GM10847 (cell line): ENCODE data around the gene C12orf43.

Source experiments
- POLR2A ChIP-seq: IDR thresholded peaks from 2 replicates; pipeline ENCODE4 v1.6.1; 2011; ENCODE audit not compliant: insufficient read length; ENCODE audit errors: extremely low read depth

Gene C12orf43

DNA sequence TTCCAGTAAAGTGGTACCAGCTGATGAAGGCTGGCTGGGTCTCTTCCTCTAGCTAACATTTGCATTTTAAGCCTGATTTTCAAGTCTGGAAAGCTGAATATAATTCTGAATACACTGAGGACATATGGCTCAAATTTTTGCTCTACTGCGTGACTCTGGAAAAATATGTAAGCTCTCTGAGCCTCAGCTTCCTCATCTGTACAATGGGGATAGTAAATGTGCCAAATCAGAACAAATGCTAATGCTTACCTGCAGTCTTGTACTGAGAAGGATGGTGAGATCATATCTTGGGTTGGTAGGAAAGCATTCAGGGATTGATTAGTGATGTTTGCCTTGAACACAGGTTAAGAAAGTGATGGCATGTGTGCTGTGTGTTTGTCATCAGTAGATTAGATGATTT lies 23.3 kb downstream of the C12orf43 start:
- no peak for TF ChIP-seq POLR2A

DNA sequence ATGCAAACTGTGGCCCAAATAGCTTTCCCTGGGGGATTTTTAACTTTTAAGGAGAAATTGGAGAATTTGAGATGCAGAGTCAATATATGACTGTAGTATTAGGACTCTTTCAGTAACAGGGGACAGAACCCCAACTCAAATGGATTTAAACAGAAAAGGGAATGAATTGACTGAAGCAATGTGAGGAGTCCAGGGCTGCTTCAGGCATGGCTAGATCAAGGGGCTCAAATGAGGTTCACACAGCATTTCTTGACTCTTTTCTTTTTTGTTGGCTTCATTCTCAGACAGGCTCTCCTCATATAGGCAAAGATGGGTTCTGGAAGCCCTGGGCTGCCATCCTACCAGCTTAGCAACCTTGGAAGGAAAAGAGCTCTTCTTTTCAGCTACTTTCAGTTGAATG lies 24.3 kb downstream of the C12orf43 start:
- TF ChIP-seq POLR2A, result no peak

DNA sequence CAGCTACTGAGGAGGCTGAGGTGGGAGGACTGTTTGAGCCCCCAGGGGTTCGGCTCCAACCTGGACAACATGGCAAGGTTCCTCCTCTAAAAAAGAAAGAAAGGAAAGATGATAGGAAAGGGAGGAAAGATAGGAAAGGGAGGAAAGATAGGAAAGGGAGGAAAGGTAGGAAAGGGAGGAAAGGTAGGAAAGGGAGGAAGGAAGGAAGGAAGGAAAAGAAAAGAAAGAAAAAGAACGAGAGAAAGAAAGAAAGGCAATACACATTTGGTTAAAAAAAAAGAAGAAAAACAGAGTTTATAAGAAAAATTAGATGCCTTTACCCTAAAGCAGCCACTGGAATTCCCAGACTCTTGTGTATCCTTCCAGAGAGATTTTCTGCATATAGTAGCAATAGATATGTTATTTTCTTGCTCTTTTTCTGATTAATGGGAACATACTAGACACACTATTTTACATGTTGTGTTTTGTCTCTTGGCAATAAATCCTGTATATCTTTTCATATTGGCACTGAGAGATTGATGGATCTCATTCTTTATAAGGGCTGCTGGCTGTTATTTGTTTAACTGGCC lies 25.7 kb downstream of the C12orf43 start:
- TF ChIP-seq POLR2A, result no peak

DNA sequence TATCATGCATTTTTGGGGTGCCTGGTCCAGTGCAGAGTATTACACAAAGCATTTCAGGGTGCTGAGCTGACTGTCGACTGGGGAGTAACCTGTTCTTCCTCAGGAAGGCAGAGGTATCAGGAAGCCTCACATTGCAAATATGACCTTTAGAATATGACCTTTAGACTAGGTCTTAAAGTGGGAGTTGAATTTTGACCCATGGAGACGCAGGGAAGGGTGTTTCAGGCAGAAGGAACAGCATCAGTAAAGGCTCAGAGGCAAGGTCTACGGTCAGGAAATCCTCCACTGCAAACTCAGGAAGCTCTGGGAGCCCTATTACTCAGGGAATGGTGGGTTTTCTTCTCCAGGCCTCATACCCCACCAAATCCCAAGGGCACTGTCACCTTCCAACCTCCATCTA lies 26.6 kb downstream of the C12orf43 start:
- TF ChIP-seq POLR2A, result no peak

DNA sequence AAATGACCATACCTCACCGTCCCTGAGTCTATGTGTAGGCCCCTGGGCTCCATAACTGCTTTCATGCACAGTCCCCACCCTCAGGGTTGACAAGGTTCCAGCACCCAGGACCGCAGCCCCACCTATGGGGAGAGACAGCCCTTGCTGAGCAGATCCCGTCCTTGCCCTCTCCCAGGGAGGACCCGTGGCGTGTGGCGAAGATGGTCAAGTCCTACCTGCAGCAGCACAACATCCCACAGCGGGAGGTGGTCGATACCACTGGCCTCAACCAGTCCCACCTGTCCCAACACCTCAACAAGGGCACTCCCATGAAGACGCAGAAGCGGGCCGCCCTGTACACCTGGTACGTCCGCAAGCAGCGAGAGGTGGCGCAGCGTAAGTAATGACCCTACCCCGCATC lies 27.6 kb downstream of the C12orf43 start:
- no peak for TF ChIP-seq POLR2A

DNA sequence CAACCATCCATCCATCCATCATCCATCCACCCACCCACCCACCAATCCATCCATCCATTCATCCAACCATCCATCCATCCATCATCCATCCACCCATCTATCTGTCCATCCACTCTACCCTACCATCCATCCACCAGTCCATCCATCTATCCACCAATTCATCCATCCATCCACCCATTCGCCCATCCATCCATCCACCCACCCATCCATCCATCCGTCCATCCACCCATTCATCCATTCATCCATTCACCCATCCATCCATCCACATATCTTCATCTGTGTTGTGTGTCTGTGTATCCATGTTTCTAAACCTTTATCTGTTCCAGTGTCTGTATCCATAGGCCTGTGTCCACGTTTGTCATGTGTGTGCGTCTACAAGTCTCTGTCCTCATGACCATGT lies 28.1 kb downstream of the C12orf43 start:
- TF ChIP-seq POLR2A, result no peak

DNA sequence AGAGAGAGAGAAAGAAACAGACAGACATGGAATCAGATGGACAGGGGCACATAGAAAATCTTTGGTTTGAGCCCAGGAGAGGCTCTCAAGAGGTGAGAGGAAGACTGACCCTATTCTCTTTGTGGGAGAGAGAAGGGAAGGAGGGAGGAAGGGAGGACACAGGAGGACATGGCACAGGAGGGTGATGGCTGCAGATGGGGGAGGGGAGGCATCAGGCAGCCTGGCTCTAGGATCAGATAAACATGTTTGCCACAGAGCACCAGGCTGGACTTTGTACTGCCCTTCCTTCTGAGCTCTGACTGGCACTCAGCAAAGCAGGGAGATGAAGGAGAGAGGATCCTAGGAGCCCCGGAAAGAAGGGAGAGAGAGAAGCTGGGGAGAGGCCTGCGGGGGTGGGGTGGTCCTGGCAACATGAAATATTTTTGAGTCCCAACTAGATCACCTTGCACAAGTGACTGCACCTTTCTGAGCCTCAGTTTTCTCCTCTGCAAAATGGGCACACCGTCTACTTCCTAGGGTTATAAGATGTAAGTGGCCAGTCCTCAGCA lies 31.9 kb downstream of the C12orf43 start:
- no peak for TF ChIP-seq POLR2A

DNA sequence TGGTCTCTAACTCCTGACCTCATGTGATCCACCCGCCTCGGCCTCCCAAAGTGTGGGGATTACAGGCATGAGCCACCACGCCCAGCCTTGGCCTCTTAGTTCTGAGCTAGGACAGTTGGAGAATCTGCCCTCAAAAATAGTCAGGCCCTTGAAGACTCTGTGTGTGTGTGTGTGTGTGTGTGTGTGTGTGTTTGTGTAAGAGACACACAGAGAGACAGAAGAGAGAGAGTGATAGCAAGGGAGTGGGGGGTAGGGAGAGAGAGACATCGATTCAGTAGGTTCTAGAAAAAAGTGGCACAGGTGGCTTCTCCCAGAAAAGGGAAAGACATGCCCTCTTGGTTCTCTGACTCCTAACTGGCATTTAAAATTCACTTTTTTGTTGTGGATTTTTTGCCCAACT lies 32.5 kb downstream of the C12orf43 start:
- TF ChIP-seq POLR2A, result no peak

DNA sequence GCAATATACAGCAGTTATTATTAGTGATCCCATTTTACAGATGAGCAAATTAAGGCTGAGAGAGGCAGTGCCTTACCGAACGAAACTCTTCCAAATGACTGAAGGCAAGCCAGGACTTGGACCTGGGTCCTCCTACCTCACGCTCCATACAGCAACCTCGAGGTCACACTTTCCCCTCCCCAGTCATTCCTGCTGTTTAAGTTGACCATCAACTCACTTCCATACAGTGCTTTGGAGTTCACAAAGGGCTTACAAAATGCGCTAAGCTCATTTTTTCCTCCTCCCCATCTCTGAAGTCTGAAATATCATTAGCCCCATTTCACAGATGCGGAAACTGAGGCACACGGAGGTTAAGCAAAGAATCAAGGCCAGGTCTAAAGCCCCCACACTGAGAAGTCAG lies 33.6 kb downstream of the C12orf43 start:
- TF ChIP-seq POLR2A, result no peak

DNA sequence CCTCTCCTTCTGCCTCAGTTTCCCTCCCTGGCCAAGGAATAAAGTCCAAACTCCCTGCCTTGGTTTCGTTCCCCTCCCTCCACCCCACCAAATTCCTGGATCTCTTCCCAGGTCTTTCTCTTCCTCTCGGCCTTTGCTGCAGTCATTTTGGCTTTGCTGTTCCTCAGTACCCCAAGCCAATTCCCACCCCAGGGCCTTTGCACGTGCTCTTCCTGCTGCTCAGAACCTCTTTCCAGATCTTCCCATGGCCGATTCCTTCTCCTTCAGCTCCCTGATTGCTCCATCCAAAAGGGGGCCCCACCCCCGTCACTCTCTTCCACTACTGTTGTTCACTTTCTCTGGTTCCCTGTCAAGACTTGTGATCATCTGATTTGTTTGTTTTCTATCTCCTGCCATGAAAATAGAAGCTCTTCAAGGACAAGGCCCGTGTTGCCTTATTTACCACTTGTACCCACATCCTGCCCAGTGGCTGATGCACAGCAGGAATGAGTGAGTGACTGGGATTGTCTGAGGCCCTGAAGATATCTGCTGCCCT lies 34.8 kb downstream of the C12orf43 start:
- TF ChIP-seq POLR2A, result no peak

DNA sequence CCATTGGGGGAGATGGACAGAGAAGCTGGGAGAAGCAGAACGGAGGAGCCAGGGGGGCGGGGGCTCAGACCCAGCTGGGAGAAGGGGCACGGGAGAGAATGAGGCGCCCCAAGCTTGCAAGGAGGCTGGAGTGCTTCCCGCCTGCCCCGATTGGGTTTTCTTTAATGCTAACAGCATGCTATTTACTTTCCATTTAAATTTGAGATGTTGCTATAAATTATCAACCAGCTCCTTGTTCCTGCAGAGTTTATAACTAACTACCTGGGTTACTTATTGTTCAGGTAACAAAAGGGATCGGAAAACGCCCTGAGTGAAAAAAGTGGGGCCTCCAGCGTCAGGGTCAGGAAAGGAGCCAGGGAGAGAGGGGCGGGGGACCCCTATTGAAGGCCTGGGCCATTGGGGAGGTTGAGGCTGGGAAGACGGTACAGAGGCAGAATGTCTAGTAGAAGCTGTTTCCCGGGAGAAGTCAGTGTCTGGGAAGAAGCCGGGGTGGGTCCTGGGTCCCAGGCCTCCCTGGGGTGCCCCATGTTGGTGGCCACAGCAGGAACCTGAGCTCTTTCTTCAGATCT lies 35.4 kb downstream of the C12orf43 start:
- no peak for TF ChIP-seq POLR2A

DNA sequence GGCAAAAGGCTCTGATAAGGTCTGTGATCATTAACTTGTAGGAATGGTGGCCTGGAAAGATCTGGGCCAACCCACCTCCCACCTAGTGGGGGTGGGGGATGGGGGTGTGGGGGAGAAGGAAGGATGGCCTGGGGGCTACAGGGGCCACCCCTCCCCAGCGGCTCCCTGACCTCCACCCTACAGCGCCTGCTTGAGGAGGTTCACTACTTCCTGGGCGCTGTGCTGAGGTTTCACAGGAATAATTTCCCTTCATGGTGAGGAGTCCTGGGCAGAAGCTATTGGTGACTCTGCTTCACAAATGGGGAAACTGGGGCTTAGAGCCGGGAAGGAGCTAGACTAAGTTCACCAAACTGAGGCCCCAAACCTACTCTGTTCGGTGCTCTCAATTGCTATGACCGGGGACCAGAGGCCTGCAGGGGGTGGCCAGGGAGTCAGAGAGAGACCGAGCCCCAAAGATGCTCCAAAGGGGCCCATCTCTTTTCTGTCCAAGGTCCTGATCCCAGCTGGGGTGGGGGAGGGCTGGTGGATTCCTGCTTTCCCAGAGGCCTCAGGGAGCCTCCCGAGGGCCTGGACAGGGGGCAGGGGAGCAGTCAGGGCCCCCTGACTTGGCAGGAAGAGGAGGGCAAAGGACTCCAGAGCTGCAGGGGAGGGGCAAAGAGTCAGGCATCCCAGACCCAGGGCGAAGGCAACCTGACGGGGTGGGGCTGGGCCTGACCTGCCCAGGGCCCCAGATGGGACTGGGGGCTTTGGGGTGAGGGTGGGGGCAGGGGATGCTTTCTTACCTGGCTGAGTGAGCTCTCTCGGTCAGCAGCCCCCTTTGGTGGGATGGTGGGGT lies 36.2 kb downstream of the C12orf43 start:
- TF ChIP-seq POLR2A, result no peak

DNA sequence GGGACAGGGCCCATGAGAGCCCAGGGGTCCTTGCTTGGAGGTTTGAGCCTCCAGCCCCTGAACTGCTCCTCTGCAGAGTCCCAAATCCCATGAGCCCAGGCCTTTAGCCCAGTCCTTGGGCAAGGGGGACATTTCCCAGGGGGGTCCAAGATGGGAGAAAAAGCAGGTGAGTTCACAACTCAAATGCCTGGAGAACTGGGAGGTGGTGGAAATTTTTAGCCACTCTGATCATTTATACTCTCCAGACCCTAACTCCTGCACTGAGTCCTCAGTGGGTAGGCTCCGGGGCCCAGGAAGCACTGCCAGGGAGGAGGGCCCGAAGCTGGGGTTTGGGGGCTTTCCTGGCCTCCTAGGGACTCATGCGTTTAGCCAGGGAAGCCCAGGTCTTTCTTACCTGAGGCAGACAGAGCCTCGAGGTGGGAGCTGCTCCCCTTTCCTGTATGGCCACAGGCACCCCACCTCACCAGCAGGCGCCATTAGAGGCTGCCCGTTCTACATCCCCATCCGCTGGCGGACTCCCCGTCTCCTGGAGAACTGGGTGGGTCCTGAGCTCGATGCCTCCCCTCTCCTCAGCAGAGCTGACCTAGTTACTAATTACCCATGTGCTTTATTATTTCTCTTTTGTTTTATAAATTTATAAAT lies 36.9 kb downstream of the C12orf43 start:
- TF ChIP-seq POLR2A, result no peak

DNA sequence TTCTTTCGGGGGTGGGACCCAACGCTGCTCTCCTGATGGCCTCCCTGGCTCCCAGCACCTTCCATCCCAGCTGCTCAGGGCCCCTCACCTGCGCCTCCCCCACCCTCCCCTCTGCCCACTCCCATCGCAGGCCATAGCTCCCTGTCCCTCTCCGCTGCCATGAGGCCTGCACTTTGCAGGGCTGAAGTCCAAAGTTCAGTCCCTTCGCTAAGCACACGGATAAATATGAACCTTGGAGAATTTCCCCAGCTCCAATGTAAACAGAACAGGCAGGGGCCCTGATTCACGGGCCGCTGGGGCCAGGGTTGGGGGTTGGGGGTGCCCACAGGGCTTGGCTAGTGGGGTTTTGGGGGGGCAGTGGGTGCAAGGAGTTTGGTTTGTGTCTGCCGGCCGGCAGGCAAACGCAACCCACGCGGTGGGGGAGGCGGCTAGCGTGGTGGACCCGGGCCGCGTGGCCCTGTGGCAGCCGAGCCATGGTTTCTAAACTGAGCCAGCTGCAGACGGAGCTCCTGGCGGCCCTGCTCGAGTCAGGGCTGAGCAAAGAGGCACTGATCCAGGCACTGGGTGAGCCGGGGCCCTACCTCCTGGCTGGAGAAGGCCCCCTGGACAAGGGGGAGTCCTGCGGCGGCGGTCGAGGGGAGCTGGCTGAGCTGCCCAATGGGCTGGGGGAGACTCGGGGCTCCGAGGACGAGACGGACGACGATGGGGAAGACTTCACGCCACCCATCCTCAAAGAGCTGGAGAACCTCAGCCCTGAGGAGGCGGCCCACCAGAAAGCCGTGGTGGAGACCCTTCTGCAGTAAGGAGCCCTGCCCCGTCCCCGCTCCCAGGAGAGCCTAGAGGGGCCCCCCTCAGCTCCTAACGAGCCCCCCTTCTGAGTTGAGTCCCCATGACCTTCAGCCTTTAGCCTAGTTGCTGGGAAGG lies 37.7 kb downstream of the C12orf43 start, which contains the start of gene HNF1A:
Gene HNF1A (plus strand): TSS at position 248 of the 924 bp plus-strand sequence. CDS start 226 bp downstream, at position 474.
- no peak for TF ChIP-seq POLR2A
